ENCODE results near the gene P4HB. TPM values are rescaled to one million over a fixed set of nuclear protein-coding genes. Genes with fewer than 3 reads are reported as not detected.

Gene P4HB
- polyA plus RNA-seq, 1 donor from 2014 or later = 82.8 TPM

GRCh38 chr17:81902023-81902652 is 41.8 kb upstream of the P4HB start, which contains the start of gene NPB:
TSS of gene NPB (plus strand) at chr17:81902238. CDS start at chr17:81902278, 40 bp downstream.
- H3K27me3 ChIP-seq (ENCODE audit: insufficient read depth, low read depth, low read length) = peaks cover 19% of the 10 kb centered on the region
- H3F3A ChIP-seq (ENCODE audit: insufficient read depth, low read length, poor library complexity, severe bottlenecking) = no peaks in the 10 kb centered on the region
- H3K27ac ChIP-seq (ENCODE audit: low read length) = no peak within 1 kb of the TSS
- no peaks in the 10 kb centered on the region for H3K9me3 ChIP-seq (ENCODE audit: low read length)
- H3K4me3 ChIP-seq (ENCODE audit: low read length) = peak within 1 kb of the TSS; percentile 18
- H3K79me2 ChIP-seq (replicated peaks; ENCODE audit: insufficient read depth, low read length) = no peaks in the 10 kb centered on the region
- no peak within 1 kb of the TSS for H3K9ac ChIP-seq (ENCODE audit: low read length)
- H2AFZ ChIP-seq (ENCODE audit: low read depth, low read length) = no peak within 1 kb of the TSS
- no peaks in the 10 kb centered on the region for H3K9me2 ChIP-seq (ENCODE audit: insufficient read depth, low read length)
- no peak within 1 kb of the TSS for H3K4me2 ChIP-seq (ENCODE audit: low read length)
- H4K20me1 ChIP-seq (ENCODE audit: insufficient read depth) = no peaks in the 10 kb centered on the region
- H3K36me3 ChIP-seq (ENCODE audit: insufficient read depth, low read length) = no peaks in the 10 kb centered on the region
- TF ChIP-seq SMC3 (conservative IDR thresholded peaks at IDR 0.05; ENCODE audit: poor library complexity) = no peak
- no peak for TF ChIP-seq REST (IDR thresholded peaks at IDR 0.05; ENCODE audit: borderline replicate concordance)
- TF ChIP-seq MXI1 (conservative IDR thresholded peaks at IDR 0.05; ENCODE audit: poor library complexity, severe bottlenecking) = no peak
- TF ChIP-seq EZH2 (IDR thresholded peaks at IDR 0.05; ENCODE audit: borderline replicate concordance, insufficient read depth, low read length, poor library complexity, severe bottlenecking) = no peak
- no peak for TF ChIP-seq EP300 (conservative IDR thresholded peaks at IDR 0.05; ENCODE audit: poor library complexity, severe bottlenecking)
- no peak for TF ChIP-seq POLR2AphosphoS5 (IDR thresholded peaks at IDR 0.05)
- TF ChIP-seq CTCF (IDR thresholded peaks at IDR 0.05; ENCODE audit: poor library complexity, severe bottlenecking) = no peak
- no peak for TF ChIP-seq TAF1 (IDR thresholded peaks at IDR 0.05; ENCODE audit: low read depth)
- TF ChIP-seq RAD21 (conservative IDR thresholded peaks at IDR 0.05) = no peak

GRCh38 chr17:81901167-81902022 is 41.1 kb upstream of the P4HB start:
- Histone ChIP-seq H4K20me1 (ENCODE audit: insufficient read depth) (no peaks in the 10 kb centered on the region), H2AFZ (ENCODE audit: low read depth, low read length) (no peak overlapping the region), H3K9me3 (ENCODE audit: low read length) (no peaks in the 10 kb centered on the region), H3K9ac (ENCODE audit: low read length) (no peak overlapping the region), H3K27me3 (ENCODE audit: insufficient read depth, low read depth, low read length) (peaks cover 19% of the 10 kb centered on the region), H3F3A (ENCODE audit: insufficient read depth, low read length, poor library complexity, severe bottlenecking) (no peaks in the 10 kb centered on the region), H3K9me2 (ENCODE audit: insufficient read depth, low read length) (no peaks in the 10 kb centered on the region), H3K4me2 (ENCODE audit: low read length) (no peak overlapping the region), H3K27ac (ENCODE audit: low read length) (no peak overlapping the region), H3K79me2 (replicated peaks; ENCODE audit: insufficient read depth, low read length) (no peaks in the 10 kb centered on the region), H3K4me3 (ENCODE audit: low read length) (peak overlapping the region; percentile 18), H3K36me3 (ENCODE audit: insufficient read depth, low read length) (no peaks in the 10 kb centered on the region)
- TF ChIP-seq TAF1 (IDR thresholded peaks at IDR 0.05; ENCODE audit: low read depth) (no peak), SMC3 (conservative IDR thresholded peaks at IDR 0.05; ENCODE audit: poor library complexity) (no peak), RAD21 (conservative IDR thresholded peaks at IDR 0.05) (no peak), EP300 (conservative IDR thresholded peaks at IDR 0.05; ENCODE audit: poor library complexity, severe bottlenecking) (no peak), CTCF (IDR thresholded peaks at IDR 0.05; ENCODE audit: poor library complexity, severe bottlenecking) (no peak), EZH2 (IDR thresholded peaks at IDR 0.05; ENCODE audit: borderline replicate concordance, insufficient read depth, low read length, poor library complexity, severe bottlenecking) (no peak), MXI1 (conservative IDR thresholded peaks at IDR 0.05; ENCODE audit: poor library complexity, severe bottlenecking) (no peak), REST (IDR thresholded peaks at IDR 0.05; ENCODE audit: borderline replicate concordance) (no peak), POLR2AphosphoS5 (IDR thresholded peaks at IDR 0.05) (no peak)
